ENCODE results near the gene PLOD2.

PLOD2 gene

DNA sequence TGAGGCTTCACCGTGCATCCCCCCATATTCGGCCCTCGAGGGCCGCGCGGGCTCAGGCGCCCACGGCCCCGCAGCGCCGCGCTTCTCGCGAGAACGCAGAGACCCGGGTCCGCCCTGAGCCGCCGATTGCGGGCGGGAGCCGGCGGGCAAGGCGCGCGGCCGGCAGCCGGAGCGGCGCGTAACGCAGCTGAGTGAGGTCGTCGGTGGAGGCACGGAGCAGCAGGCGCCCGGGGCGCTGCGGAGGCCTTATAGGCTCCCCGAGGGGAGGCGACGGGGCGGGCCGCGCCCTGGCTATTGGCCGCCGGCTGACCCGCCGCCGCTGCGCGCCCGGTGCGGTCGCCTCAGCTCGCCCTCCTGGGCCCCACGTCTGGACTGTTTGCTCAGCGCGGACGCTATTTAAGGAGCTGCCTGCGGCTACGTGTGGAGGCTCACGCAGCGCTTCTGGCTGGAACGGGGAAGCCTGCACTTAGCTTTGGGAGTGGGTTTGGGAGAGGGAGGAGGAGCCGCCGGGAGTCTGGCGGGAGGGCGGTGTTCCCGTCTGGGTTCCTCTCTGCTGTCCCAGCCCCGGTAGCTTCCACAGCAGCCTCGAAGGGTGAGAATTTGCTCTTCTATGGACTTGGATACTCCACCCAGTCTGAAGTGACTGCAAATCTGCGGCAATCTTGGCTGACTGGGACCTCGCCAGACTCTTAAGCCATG, at the start of gene PLOD2:
TSS of gene PLOD2 (minus strand) at position 221 of the 699 bp plus-strand sequence. CDS start at position 26, 195 bp downstream.
- Mint-ChIP-seq H3K27ac (no peak within 1 kb of the TSS), H3K4me1 (ENCODE audit: low read depth) (peaks cover 13% of the 10 kb centered on the region), H3K4me3 (peak within 1 kb of the TSS; percentile 77), H3K9me3 (ENCODE audit: low read depth) (no peaks in the 10 kb centered on the region), H3K27me3 (peaks cover 30% of the 10 kb centered on the region), H3K36me3 (no peaks in the 10 kb centered on the region)

DNA sequence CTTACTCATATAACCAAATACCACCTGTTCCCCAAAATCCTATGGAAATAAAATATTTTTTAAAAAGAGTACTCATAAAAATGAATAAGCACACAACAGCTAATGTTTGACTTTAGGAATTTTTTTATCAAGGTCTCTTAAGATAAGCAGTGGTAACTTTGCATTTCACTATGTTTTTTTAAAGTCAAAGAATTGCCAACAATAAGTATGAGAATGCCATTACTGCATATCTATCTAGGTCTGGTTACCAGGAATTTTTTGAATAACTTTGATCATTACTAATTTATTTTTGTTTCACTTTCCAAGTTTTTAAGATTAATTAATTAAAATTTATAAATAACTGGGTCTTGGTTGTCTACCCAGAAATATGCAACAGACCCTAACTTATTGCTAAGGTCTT, 48.4 kb upstream of the PLOD2 start:
- Mint-ChIP-seq H3K4me1 (ENCODE audit: low read depth) (no peaks in the 10 kb centered on the region), H3K9me3 (ENCODE audit: low read depth) (no peaks in the 10 kb centered on the region), H3K27me3 (peaks cover 3% of the 10 kb centered on the region), H3K4me3 (no peak overlapping the region), H3K27ac (no peak overlapping the region), H3K36me3 (no peaks in the 10 kb centered on the region)

DNA sequence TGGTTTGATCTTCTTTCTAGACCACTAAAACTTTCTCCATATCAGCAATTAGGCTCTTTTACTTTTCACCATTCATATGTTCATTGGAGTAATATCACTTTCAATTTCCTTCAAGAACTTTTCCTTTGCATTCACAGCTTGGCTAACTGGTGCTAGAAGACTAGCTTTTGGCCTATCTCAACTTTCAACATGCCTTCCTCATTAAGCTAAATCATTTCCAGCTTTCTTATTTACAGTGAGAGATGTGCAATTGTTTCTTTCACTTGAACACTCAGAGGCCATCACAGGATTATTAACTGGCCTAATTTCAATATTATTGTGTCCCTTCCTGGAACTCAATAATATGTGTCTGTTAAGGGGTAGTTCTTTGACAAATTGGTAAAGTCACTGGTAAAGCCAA, 42.8 kb upstream of the PLOD2 start:
- H3K36me3 Mint-ChIP-seq = no peaks in the 10 kb centered on the region
- no peaks in the 10 kb centered on the region for H3K4me1 Mint-ChIP-seq (ENCODE audit: low read depth)
- H3K27ac Mint-ChIP-seq = no peak overlapping the region
- no peaks in the 10 kb centered on the region for H3K9me3 Mint-ChIP-seq (ENCODE audit: low read depth)
- H3K27me3 Mint-ChIP-seq = peaks cover 1% of the 10 kb centered on the region
- no peak overlapping the region for H3K4me3 Mint-ChIP-seq

DNA sequence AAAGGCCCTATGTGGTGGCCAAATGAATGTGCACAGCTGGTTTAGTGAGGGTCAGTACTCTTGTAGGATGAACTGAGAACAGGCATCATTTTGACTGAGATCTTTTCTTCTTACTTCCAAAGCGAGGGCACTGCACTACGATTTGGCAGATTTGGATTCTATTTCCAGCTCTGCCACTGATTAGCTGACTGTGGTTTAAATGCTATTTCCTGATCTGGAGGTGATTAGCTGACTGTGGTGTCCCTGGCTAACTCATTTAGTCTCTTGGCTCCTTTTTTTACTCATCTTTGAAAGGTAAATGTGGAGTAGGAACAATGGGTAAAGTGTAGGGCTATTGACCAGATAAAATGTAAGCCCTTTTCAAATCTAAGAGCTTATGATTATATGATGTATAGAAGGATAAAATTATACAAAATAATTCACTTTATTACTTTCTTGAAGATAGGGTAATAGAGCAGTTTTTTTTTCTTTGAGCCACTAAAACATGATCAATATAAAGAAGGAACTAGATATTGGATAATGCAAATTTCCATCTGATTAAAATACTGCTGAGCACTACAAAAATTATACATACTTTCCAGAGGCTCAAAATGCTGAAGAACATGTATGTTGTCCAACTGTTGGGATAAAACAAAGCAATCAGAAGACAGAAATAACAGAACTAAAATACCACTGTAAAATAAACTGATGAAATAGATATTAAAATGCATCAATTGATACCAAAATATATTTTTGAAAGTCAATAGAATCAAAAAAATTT, 39.7 kb upstream of the PLOD2 start:
- Mint-ChIP-seq H3K4me3 (no peak overlapping the region), H3K9me3 (ENCODE audit: low read depth) (no peaks in the 10 kb centered on the region), H3K4me1 (ENCODE audit: low read depth) (no peaks in the 10 kb centered on the region), H3K27ac (no peak overlapping the region), H3K36me3 (no peaks in the 10 kb centered on the region), H3K27me3 (peaks cover 1% of the 10 kb centered on the region)

DNA sequence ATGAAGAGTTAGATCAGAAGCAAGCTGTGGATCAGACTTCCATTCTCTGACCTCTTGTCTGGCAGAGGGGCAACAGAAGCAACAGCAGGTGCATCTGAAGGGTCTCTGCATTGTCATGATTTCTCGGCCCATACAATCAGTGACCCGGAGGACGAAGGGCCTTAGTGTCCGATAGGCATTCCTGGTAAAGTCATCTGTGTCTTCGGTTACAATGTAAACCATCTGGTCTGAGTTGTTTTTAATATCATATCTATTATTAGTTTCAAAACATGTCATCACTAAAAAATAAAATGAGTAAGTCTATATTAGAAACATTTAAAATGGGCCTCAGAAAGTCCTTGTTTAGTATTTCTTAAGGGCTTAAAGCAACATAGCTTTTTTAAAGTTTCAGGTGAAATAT, 38.8 kb upstream of the PLOD2 start:
- H3K27me3 Mint-ChIP-seq = peaks cover 3% of the 10 kb centered on the region
- H3K4me1 Mint-ChIP-seq (ENCODE audit: low read depth) = no peaks in the 10 kb centered on the region
- no peaks in the 10 kb centered on the region for H3K36me3 Mint-ChIP-seq
- no peaks in the 10 kb centered on the region for H3K9me3 Mint-ChIP-seq (ENCODE audit: low read depth)
- H3K27ac Mint-ChIP-seq = no peak overlapping the region
- H3K4me3 Mint-ChIP-seq = no peak overlapping the region

DNA sequence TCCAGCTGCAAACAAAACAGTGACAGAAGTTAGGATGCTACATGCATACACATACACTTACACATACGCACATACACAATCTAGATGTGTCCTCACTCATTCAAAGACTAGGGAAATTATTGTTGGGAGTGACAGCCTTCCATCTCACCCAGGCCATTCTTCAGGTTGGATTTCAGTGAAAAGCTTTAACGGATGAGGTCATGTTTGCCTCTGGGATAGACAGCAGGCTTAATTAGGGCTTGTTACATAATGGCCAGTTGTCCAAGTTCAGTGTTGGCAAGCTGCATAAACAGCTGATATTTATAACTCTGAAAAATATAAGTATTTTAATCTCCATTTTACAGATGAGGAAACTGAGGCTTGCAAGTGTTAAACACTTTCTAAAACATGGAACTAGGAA, 35.8 kb upstream of the PLOD2 start:
- Mint-ChIP-seq H3K36me3 (no peaks in the 10 kb centered on the region), H3K9me3 (ENCODE audit: low read depth) (no peaks in the 10 kb centered on the region), H3K4me1 (ENCODE audit: low read depth) (no peaks in the 10 kb centered on the region), H3K27ac (no peak overlapping the region), H3K4me3 (no peak overlapping the region), H3K27me3 (peaks cover 3% of the 10 kb centered on the region)

DNA sequence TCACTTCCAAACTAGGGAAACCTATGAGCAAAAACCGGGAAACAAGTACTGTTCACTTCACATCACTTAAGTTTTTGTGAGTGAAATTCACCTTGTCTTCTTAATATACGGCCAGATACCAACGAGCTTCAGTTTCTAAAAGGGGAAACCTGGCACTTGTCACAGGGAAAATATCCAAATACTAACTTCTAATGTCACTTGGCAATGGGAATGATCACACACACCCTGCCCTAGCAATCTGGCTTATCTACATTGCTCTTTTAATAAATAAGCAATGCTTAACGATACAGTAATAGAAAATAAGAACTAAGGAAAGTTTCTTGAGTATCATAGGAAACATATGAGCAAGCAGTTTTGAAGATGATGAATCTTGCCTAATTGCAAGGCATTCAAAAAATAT, 34.6 kb upstream of the PLOD2 start:
- Mint-ChIP-seq H3K27me3 (peaks cover 2% of the 10 kb centered on the region), H3K36me3 (no peaks in the 10 kb centered on the region), H3K4me1 (ENCODE audit: low read depth) (no peaks in the 10 kb centered on the region), H3K9me3 (ENCODE audit: low read depth) (no peaks in the 10 kb centered on the region), H3K27ac (no peak overlapping the region), H3K4me3 (no peak overlapping the region)

DNA sequence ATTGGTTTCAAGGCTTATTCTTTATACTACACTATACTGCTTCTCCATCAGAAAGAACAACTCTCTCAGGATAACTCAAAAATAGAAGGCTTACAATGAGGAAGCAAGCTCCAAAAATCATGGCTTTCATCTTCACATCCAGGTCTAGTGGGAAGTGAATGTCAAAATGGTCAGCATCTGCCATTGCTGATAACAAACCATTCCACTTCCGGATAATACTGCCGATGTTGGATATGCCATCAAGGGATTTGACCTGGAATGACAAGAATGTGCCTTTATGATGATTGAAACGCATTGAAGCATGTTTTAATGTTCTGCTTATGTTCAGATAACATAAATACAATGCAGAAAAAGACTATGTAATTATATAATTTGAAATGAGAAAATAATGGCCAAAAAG, 34.0 kb upstream of the PLOD2 start:
- H3K27ac Mint-ChIP-seq = no peak overlapping the region
- H3K4me3 Mint-ChIP-seq = no peak overlapping the region

DNA sequence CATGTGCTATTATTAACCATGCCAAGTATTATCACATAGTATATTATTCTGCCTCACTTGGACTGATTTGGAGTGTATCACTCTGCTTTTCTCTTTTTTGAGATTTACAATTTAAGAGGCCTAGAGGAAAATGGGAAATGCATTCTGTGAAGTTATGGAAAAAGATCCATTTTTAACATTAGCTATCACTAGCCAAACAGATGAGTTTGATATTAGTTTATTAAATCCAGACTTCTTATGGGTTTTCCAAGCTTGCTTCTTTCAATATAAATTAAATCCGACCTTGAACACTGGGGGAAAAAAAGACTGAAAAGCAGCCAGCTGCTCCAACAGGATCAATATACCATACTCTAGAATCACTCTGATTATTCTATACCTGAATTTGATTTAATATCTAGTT, 30.1 kb upstream of the PLOD2 start:
- Mint-ChIP-seq H3K4me1 (ENCODE audit: low read depth) (no peaks in the 10 kb centered on the region), H3K4me3 (no peak overlapping the region), H3K27me3 (peaks cover 7% of the 10 kb centered on the region), H3K36me3 (no peaks in the 10 kb centered on the region), H3K9me3 (ENCODE audit: low read depth) (no peaks in the 10 kb centered on the region), H3K27ac (no peak overlapping the region)

More for the DNA sequence above, 34.0 kb upstream of the PLOD2 start:
- H3K36me3 Mint-ChIP-seq = no peaks in the 10 kb centered on the region
- no peaks in the 10 kb centered on the region for H3K9me3 Mint-ChIP-seq (ENCODE audit: low read depth)
- no peaks in the 10 kb centered on the region for H3K4me1 Mint-ChIP-seq (ENCODE audit: low read depth)
- H3K27me3 Mint-ChIP-seq = peaks cover 2% of the 10 kb centered on the region

DNA sequence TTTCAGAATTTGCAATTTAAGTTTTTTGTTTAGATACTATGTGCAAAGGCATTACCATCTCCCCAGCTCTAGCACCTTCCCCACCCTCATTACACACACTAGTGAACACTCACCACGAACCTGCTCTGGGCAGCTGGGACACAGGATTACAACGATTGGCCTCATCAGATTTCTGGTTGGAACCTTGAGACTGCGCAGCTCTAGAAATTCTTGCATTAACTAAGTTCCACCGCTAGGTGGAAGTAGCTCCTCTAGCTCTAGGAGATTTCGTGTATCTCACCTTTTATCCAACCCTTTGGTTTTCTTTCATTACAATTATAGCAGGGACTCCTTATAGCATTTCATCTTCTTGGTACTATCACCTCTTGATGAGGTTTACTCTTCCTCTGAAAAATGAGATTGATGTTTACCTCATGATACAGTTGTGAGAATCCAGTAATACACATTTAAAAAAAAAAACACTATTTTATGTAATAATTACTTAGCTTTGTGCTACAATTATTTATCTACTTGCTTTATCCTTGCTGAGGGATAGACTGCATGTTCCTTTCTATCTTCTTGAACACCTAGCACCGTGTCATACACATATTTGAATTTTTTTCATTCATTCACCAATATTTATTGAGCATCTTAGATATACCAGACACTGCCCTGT, 28.7 kb upstream of the PLOD2 start:
- H3K4me1 Mint-ChIP-seq (ENCODE audit: low read depth) = no peaks in the 10 kb centered on the region
- no peaks in the 10 kb centered on the region for H3K9me3 Mint-ChIP-seq (ENCODE audit: low read depth)
- no peak overlapping the region for H3K27ac Mint-ChIP-seq
- H3K36me3 Mint-ChIP-seq = no peaks in the 10 kb centered on the region
- H3K27me3 Mint-ChIP-seq = peaks cover 5% of the 10 kb centered on the region
- no peak overlapping the region for H3K4me3 Mint-ChIP-seq

DNA sequence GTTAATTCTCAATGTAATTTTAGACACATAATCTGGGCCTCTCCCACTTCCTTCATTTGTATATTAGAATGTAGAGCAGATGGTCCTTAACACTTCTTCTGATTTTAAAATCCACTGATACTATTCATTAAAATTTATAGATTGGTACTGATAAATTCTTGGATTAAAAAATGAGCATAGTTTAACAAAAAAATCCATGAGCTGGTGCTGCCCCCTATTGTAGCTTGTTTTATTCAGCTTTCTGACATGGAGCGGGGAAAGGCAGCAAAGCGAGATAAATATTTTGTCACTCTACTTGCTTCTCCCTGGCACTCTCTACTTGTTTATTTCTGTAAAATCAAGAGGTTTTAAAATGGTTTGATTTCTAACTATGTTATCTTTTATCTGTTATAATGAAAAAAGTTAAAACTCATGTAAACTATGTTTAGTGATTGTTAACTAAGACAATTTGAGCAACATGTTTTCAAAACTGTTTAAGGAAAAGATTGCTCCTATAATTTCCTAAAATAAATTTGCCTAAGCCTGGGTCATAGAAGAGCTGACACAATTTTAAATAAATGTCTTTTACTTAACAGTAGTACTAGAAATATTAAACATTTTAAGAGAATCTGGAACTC, 26.5 kb upstream of the PLOD2 start:
- peaks cover 8% of the 10 kb centered on the region for H3K27me3 Mint-ChIP-seq
- no peak overlapping the region for H3K4me3 Mint-ChIP-seq
- no peaks in the 10 kb centered on the region for H3K36me3 Mint-ChIP-seq
- no peak overlapping the region for H3K27ac Mint-ChIP-seq
- no peaks in the 10 kb centered on the region for H3K4me1 Mint-ChIP-seq (ENCODE audit: low read depth)
- no peaks in the 10 kb centered on the region for H3K9me3 Mint-ChIP-seq (ENCODE audit: low read depth)

DNA sequence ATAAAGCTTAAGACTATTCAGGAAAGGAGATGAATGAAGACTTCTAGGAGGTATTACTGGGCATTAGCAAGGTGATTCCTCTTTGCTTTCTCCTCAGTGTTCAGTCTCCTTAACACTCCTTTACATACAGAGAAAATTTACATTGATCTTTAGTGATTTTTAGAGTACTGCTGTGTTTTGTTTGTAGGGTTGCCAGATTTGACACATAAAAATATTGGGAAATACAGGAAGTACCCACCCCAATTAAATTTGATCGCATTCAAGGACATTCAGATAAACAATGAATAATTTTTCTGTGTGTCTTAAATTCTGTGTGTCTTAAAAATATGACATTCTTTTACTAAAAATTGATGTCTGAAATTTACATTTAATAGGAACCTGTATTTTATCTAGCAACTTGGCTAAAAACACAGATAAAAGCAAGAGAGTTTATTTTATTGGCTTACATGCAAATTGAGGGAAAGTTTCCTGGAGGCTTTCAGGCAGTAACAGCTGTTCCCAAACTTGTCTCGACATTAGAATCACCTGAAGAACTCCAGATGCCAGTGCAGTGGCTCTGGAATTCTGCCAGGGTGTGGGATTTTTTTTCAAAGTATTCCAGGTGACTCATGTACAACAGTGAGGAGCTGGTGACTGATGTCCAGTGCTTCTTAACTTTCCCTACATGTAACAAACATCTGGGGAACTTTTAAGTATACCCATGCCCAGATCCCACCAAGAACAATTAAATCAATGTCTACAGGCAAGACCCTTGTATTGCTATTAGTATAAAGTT, 23.4 kb upstream of the PLOD2 start:
- Mint-ChIP-seq H3K36me3 (no peaks in the 10 kb centered on the region), H3K4me3 (no peak overlapping the region), H3K27ac (no peak overlapping the region), H3K9me3 (ENCODE audit: low read depth) (no peaks in the 10 kb centered on the region), H3K27me3 (peaks cover 6% of the 10 kb centered on the region), H3K4me1 (ENCODE audit: low read depth) (no peaks in the 10 kb centered on the region)

DNA sequence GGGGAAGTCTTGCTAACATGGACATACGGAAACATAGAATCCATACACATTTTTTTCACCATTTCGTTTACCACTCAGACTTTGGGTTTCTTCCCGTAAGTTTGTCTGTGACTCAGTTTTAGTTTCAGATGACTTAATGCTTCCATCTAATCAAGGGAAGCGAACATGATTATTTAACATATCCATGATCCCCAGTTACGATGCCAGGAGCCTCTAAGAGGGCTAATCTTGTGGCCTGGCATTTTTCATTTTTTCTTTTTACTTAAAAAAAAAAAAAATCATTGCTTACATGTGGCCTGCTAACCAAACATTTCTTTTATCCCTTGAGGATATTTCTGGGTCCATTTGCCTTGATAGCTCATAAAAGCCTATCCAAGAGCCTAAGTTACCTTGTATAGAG, 20.2 kb upstream of the PLOD2 start:
- peaks cover 6% of the 10 kb centered on the region for H3K27me3 Mint-ChIP-seq
- H3K4me3 Mint-ChIP-seq = no peak overlapping the region
- no peaks in the 10 kb centered on the region for H3K36me3 Mint-ChIP-seq
- no peaks in the 10 kb centered on the region for H3K4me1 Mint-ChIP-seq (ENCODE audit: low read depth)
- H3K27ac Mint-ChIP-seq = no peak overlapping the region
- H3K9me3 Mint-ChIP-seq (ENCODE audit: low read depth) = no peaks in the 10 kb centered on the region

DNA sequence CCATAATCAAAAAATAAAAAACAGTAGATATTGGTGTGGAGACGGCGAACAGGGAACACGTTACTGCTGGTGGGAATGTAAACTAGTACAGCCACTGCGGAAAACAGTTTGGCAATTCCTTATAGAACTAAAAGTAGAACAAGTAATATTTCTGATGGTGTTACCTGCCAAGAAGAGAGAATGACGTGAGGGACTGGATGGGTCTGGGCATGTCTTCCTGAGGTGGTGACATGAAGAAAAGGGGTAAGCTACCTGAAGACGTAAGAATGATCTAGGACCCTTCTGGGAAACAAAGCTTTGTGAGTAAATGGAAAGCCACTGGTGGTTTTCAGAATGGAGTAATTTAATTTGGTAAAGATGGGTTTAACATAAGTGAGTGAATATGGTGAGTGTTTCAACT, 19.4 kb upstream of the PLOD2 start:
- no peaks in the 10 kb centered on the region for H3K9me3 Mint-ChIP-seq (ENCODE audit: low read depth)
- no peaks in the 10 kb centered on the region for H3K36me3 Mint-ChIP-seq
- no peak overlapping the region for H3K27ac Mint-ChIP-seq
- H3K4me3 Mint-ChIP-seq = no peak overlapping the region
- peaks cover 6% of the 10 kb centered on the region for H3K27me3 Mint-ChIP-seq
- no peaks in the 10 kb centered on the region for H3K4me1 Mint-ChIP-seq (ENCODE audit: low read depth)

All from activated naive CD8-positive, alpha-beta T cell (primary cell).